H1 (cell line): ENCODE data around the gene TRIM27.

Experiments
- ATF2 ChIP-seq: IDR thresholded peaks from 2 replicates; pipeline ENCODE4 v1.6.1; 2012; ENCODE audit warnings: low read length, inconsistent platforms
- CEBPB ChIP-seq: IDR thresholded peaks from 2 replicates; pipeline ENCODE4 v1.6.1; 2012; ENCODE audit warnings: low read depth, low read length
- CTCF ChIP-seq, 3 experiments: IDR thresholded peaks; 1 replicate in 2 of 3; 2 replicates in 1 of 3; pipeline versions ENCODE4 v1.5.1 to v1.6.1; 2011; ENCODE audit warnings: low read length in 3 of 3, mild to moderate bottlenecking in 3 of 3, inconsistent platforms in 2 of 3, low read depth in 1 of 3, moderate library complexity in 1 of 3; ENCODE audit not compliant: insufficient read depth in 1 of 3; ENCODE audit errors: control extremely low read depth in 1 of 3
- EP300 ChIP-seq, 2 experiments: IDR thresholded peaks; 1 replicate in 1 of 2; 2 replicates in 1 of 2; pipeline ENCODE4 v1.6.1; 2011 to 2012; ENCODE audit warnings: low read depth in 2 of 2, low read length in 2 of 2, mild to moderate bottlenecking in 2 of 2, borderline replicate concordance in 1 of 2, inconsistent platforms in 1 of 2, moderate library complexity in 1 of 2
- GTF2F1 ChIP-seq: IDR thresholded peaks from 2 replicates; pipeline ENCODE4 v1.6.1; 2012; ENCODE audit warnings: low read depth, low read length, improper control_type of control experiment, borderline replicate concordance
- HDAC2 ChIP-seq, 2 experiments: fragments of 300-600 bp in 1 of 2; sonication (generic) in 1 of 2; IDR thresholded peaks; 2 replicates each; pipeline ENCODE4 v1.6.1; 2011 to 2012; ENCODE audit warnings: low read depth in 2 of 2, low read length in 2 of 2, mild to moderate bottlenecking in 2 of 2, moderate library complexity in 2 of 2, borderline replicate concordance in 1 of 2, inconsistent platforms in 1 of 2
- MAFK ChIP-seq: IDR thresholded peaks from 2 replicates; pipeline ENCODE4 v1.6.1; 2012; ENCODE audit warnings: low read depth, mild to moderate bottlenecking, improper control_type of control experiment, low read length
- POLR2A ChIP-seq, 2 experiments: IDR thresholded peaks; 1 replicate in 1 of 2; 2 replicates in 1 of 2; pipeline ENCODE4 v1.6.1; 2011; ENCODE audit warnings: low read depth in 2 of 2, low read length in 2 of 2, mild to moderate bottlenecking in 2 of 2; ENCODE audit errors: control extremely low read depth in 1 of 2
- POLR2AphosphoS5 ChIP-seq: IDR thresholded peaks from 2 replicates; pipeline ENCODE4 v1.6.1; 2011; ENCODE audit warnings: low read depth, low read length
- SIX5 ChIP-seq: IDR thresholded peaks from 2 replicates; pipeline ENCODE4 v1.6.1; 2011; ENCODE audit warnings: mild to moderate bottlenecking, low read depth, low read length
- SUZ12 ChIP-seq: fragments of 200-600 bp; sonication (generic); IDR thresholded peaks from 2 replicates; pipeline ENCODE4 v1.6.1; 2012; ENCODE audit warnings: mild to moderate bottlenecking, inconsistent platforms, low read length, moderate library complexity, mixed read lengths
- TCF12 ChIP-seq: IDR thresholded peaks from 2 replicates; pipeline ENCODE4 v1.6.1; 2011; ENCODE audit warnings: low read depth, mild to moderate bottlenecking, low read length
- YY1 ChIP-seq: IDR thresholded peaks from 2 replicates; pipeline ENCODE4 v1.6.1; 2011; ENCODE audit warnings: low read depth, mild to moderate bottlenecking, low read length
- TF ChIP-seq, protein P1 (sequence below): IDR thresholded peaks from 2 replicates; pipeline ENCODE4 v1.6.1; 2011; ENCODE audit warnings: low read depth, mild to moderate bottlenecking, low read length; ENCODE audit not compliant: insufficient read depth

GRCh38 chr6:28906669-28907068 lies 17.1 kb downstream of the TRIM27 start:
- TF ChIP-seq MAFK (no peak), CTCF (IDR thresholded peaks at IDR 0.05; ENCODE audit: control extremely low read depth in 1 of 3, insufficient read depth in 1 of 3, low read depth in 1 of 3, low read length in 3 of 3) (no peak), SIX5 (no peak), POLR2AphosphoS5 (no peak), YY1 (no peak), TCF12 (no peak), ATF2 (no peak), EP300 (IDR thresholded peaks at IDR 0.05; ENCODE audit: borderline replicate concordance in 1 of 2, low read depth in 2 of 2, low read length in 2 of 2) (no peak), POLR2A (IDR thresholded peaks at IDR 0.05; ENCODE audit: control extremely low read depth in 1 of 2, low read depth in 2 of 2, low read length in 2 of 2) (no peak), CEBPB (no peak), SUZ12 (no peak), GTF2F1 (no peak), HDAC2 (IDR thresholded peaks at IDR 0.05; ENCODE audit: borderline replicate concordance in 1 of 2, low read depth in 2 of 2, low read length in 2 of 2) (no peak)
- TF ChIP-seq, protein P1, sequence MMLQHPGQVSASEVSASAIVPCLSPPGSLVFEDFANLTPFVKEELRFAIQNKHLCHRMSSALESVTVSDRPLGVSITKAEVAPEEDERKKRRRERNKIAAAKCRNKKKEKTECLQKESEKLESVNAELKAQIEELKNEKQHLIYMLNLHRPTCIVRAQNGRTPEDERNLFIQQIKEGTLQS = no peak
